Measurements from ENCODE around the gene COTL1. TPM values are rescaled to one million over a fixed set of nuclear protein-coding genes. Genes with fewer than 3 reads are reported as not detected.

COTL1 gene
- total and polyA plus RNA-seq, 2 of the 13 experiments (the other 11 are each of a cell fraction or from before 2014, with no cell fraction given): 8.7 to 16.9 TPM

GRCh38 chr16:84647828-84648594 is 30.1 kb upstream of the COTL1 start, which contains the start of gene KLHL36 (continued):
- TF ChIP-seq ZNF275 (CRISPR knock-in tag; IDR thresholded peaks at IDR 0.05; ENCODE audit: borderline replicate concordance) (peak; percentile 59; the same call in 1 of the 2 replicates), KLF13 (CRISPR knock-in tag; IDR thresholded peaks at IDR 0.05) (no peak), ATRX (CRISPR knock-in tag; IDR thresholded peaks at IDR 0.05; ENCODE audit: borderline replicate concordance) (no peak), POLR2A (IDR thresholded peaks at IDR 0.05; ENCODE audit: insufficient read depth in 1 of 2, low read depth in 2 of 2, low read length in 2 of 2) (peak; percentile 28 to 52; a peak in 3 of 4 replicates), PLRG1 (conservative IDR thresholded peaks at IDR 0.05) (no peak), EED (CRISPR knock-in tag; IDR thresholded peaks at IDR 0.05) (0 out of 2 replicates have a peak, but pooled peaks have one; percentile 79), PLSCR1 (CRISPR knock-in tag; IDR thresholded peaks at IDR 0.05; ENCODE audit: borderline replicate concordance) (no peak), GATAD2A (CRISPR knock-in tag; IDR thresholded peaks at IDR 0.05) (no peak), ZNF547 (CRISPR knock-in tag; IDR thresholded peaks at IDR 0.05) (peak; percentile 66; the same call in 1 of the 2 replicates), ZNF567 (CRISPR knock-in tag; IDR thresholded peaks at IDR 0.05; ENCODE audit: borderline replicate concordance) (no peak), KLF11 (CRISPR knock-in tag; IDR thresholded peaks at IDR 0.05) (no peak), NONO (IDR thresholded peaks at IDR 0.05) (no peak), NONO (CRISPR knock-in tag; conservative IDR thresholded peaks at IDR 0.05) (peak; percentile 55; the same call in 1 of the 2 replicates), SMARCC2 (IDR thresholded peaks at IDR 0.05) (no peak), MIER3 (CRISPR knock-in tag; IDR thresholded peaks at IDR 0.05; ENCODE audit: borderline replicate concordance) (0 out of 2 replicates have a peak, but pooled peaks have one; percentile 14), CHD4 (IDR thresholded peaks at IDR 0.05; ENCODE audit: borderline replicate concordance, low read length) (no peak), ATF1 (CRISPR knock-in tag; IDR thresholded peaks at IDR 0.05) (no peak), SOX6 (IDR thresholded peaks at IDR 0.05) (no peak), SOX6 (CRISPR knock-in tag; IDR thresholded peaks at IDR 0.05) (no peak), ZNF773 (CRISPR knock-in tag; IDR thresholded peaks at IDR 0.05; ENCODE audit: borderline replicate concordance) (0 out of 2 replicates have a peak, but pooled peaks have one; percentile 15), HOXA7 (CRISPR knock-in tag; IDR thresholded peaks at IDR 0.05) (no peak), RNF2 (conservative IDR thresholded peaks at IDR 0.05; ENCODE audit: low read depth) (peak; percentile 76), FOXA3 (CRISPR knock-in tag; IDR thresholded peaks at IDR 0.05) (no peak), ZNF720 (CRISPR knock-in tag; IDR thresholded peaks at IDR 0.05) (no peak)
- TF ChIP-seq, protein P1, sequence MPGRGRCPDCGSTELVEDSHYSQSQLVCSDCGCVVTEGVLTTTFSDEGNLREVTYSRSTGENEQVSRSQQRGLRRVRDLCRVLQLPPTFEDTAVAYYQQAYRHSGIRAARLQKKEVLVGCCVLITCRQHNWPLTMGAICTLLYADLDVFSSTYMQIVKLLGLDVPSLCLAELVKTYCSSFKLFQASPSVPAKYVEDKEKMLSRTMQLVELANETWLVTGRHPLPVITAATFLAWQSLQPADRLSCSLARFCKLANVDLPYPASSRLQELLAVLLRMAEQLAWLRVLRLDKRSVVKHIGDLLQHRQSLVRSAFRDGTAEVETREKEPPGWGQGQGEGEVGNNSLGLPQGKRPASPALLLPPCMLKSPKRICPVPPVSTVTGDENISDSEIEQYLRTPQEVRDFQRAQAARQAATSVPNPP (CRISPR knock-in tag; IDR thresholded peaks at IDR 0.05): no peak; the same call in 1 of the 2 replicates
- TF ChIP-seq, protein P2, sequence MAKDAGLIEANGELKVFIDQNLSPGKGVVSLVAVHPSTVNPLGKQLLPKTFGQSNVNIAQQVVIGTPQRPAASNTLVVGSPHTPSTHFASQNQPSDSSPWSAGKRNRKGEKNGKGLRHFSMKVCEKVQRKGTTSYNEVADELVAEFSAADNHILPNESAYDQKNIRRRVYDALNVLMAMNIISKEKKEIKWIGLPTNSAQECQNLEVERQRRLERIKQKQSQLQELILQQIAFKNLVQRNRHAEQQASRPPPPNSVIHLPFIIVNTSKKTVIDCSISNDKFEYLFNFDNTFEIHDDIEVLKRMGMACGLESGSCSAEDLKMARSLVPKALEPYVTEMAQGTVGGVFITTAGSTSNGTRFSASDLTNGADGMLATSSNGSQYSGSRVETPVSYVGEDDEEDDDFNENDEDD (CRISPR knock-in tag; IDR thresholded peaks at IDR 0.05; ENCODE audit: borderline replicate concordance): peak; percentile 89; the same call in 1 of the 2 replicates
- TF ChIP-seq, protein P3, sequence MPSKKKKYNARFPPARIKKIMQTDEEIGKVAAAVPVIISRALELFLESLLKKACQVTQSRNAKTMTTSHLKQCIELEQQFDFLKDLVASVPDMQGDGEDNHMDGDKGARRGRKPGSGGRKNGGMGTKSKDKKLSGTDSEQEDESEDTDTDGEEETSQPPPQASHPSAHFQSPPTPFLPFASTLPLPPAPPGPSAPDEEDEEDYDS (CRISPR knock-in tag; IDR thresholded peaks at IDR 0.05): no peak
